ENCODE results near the gene EGFLAM. TPM values are rescaled to one million over a fixed set of nuclear protein-coding genes. Genes with fewer than 3 reads are reported as not detected.

Gene EGFLAM
- total and polyA plus RNA-seq, 2 experiments from 2014 or later: 0.06 to 0.27 TPM

DNA sequence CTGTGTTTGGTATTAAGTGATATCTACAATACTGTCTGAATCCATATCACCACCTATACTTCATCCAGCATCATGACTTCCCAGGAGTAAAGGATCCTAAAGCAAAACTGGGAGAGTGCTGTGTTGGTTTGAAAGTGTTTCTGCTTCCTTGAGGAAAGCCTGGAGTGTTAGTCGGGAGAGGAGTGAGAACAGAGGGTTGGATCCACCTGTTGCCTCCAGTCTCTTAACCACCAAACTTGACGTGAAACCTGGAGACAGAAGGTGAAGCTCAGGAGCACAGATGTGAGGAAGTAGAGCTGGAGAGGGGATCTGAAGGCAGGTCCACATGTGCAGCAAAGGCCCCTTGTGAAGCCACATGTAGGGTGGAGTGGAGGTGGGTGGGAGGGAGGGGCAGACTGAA is 88.2 kb downstream of the EGFLAM start:
- Histone ChIP-seq H3K27me3 (no peaks in the 10 kb centered on the region), H3K4me3 (no peak overlapping the region), H3K4me1 (ENCODE audit: low read depth) (peaks cover 2% of the 10 kb centered on the region), H3K9me3 (ENCODE audit: low read depth) (no peaks in the 10 kb centered on the region), H3K36me3 (no peaks in the 10 kb centered on the region), H3K27ac (no peak overlapping the region)
- TF ChIP-seq CTCF (IDR thresholded peaks at IDR 0.05; ENCODE audit: low read depth, low read length): no peak
- DNase-seq (ENCODE audit: low read depth in 1 of 2, low spot score in 1 of 2): no peak

DNA sequence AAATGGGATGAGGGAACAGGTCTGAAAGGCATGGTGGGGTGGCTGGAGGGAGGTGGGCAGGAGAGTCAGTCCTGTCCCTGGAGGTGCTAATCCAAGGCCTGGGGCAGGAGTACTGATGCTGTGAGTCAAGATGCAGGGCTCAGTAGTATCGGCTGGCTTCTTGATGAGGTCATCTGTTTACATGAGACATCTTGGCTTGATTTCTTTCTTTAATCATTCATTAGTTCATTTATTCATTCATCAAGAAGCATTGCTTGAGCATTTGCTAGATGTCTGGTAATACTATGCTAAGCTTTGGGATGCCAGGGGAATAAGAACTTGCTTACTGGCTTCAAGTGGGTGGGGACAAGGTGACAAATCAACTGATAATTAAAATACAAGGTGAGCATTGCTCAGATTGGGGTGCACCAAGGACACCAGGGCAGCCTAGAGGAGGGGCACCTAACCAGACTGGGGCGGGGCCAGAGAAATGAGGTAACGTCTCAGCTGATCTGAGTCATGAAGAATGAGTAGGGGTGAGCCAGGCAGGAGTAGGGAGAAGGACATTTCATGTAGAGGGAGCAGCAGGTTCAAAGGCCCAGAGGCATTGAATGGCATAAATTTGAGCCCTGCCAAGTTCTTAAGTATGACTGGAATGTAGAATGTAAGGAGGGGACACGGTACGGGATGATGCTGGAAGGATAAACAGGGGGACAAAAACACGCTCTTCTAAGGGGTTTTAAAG is 88.8 kb downstream of the EGFLAM start:
- no peak for TF ChIP-seq CTCF (IDR thresholded peaks at IDR 0.05; ENCODE audit: low read depth, low read length)
- DNase-seq (ENCODE audit: low read depth in 1 of 2, low spot score in 1 of 2): no peak
- Histone ChIP-seq H3K27me3 (no peaks in the 10 kb centered on the region), H3K36me3 (no peaks in the 10 kb centered on the region), H3K4me1 (ENCODE audit: low read depth) (no peaks in the 10 kb centered on the region), H3K4me3 (no peak overlapping the region), H3K27ac (no peak overlapping the region), H3K9me3 (ENCODE audit: low read depth) (no peaks in the 10 kb centered on the region)

DNA sequence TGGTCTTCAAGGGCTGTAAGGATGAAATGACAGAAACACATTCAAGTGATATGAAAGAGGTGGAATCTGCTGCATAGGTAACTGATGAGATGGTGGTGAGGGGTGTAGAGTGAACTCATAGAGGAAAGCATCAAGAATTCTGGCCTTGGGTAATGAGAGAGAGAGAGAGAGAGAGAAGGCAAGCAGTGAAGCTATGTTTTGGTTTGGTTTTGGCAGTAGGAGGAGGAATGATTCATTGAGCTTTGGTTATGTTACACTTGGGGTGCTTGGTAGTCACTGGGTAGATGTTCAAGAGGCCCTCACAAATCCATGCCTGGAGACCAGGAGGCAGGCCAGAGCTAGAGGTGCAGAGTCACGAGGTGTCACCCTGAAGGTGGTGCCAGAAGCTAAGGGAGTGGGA is 89.5 kb downstream of the EGFLAM start:
- no peak for TF ChIP-seq CTCF (IDR thresholded peaks at IDR 0.05; ENCODE audit: low read depth, low read length)
- H3K27ac ChIP-seq: no peak overlapping the region
- H3K36me3 ChIP-seq: no peaks in the 10 kb centered on the region
- no peaks in the 10 kb centered on the region for H3K4me1 ChIP-seq (ENCODE audit: low read depth)
- DNase-seq (ENCODE audit: low read depth in 1 of 2, low spot score in 1 of 2): no peak
- H3K9me3 ChIP-seq (ENCODE audit: low read depth): no peaks in the 10 kb centered on the region
- H3K27me3 ChIP-seq: no peaks in the 10 kb centered on the region
- no peak overlapping the region for H3K4me3 ChIP-seq

DNA sequence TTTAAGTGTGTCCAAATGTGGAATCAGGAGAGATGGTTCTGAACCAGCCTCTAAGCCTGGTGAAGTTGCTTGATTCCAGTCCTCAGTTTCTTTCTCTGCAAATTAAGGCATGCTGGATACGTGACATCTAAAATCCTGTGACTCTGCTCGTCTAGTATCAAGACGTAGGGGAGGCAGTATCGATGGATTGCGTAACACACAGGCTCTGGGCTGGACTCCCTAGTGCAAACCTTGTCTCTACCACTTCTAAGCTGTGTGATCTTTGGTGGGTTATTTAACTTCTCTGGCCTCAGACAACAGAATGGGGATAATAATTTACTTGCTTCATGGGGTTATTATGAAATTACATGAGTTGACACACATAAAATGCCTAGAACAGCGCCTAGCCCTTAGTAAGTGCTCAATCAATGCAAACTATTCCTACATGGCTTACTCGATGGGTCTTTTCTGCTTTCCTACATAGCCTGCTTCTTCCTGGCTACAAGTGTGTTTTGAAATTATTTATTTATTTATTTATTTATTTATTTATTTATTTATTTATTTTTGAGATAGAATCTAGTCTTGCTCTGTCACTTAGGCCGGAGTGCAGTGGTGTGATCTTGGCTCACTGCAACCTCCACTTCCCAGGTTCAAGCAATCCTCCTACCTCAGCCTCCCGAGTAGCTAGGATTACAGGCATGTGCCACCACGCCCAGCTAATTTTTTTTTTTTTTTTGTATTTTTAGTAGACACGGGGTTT is 102.1 kb downstream of the EGFLAM start:
- Histone ChIP-seq H3K27me3 (no peaks in the 10 kb centered on the region), H3K36me3 (no peaks in the 10 kb centered on the region), H3K4me3 (no peak overlapping the region), H3K27ac (no peak overlapping the region), H3K4me1 (ENCODE audit: low read depth) (no peaks in the 10 kb centered on the region), H3K9me3 (ENCODE audit: low read depth) (no peaks in the 10 kb centered on the region)
- no peak for TF ChIP-seq CTCF (IDR thresholded peaks at IDR 0.05; ENCODE audit: low read depth, low read length)
- DNase-seq (ENCODE audit: low read depth in 1 of 2, low spot score in 1 of 2): no peak

DNA sequence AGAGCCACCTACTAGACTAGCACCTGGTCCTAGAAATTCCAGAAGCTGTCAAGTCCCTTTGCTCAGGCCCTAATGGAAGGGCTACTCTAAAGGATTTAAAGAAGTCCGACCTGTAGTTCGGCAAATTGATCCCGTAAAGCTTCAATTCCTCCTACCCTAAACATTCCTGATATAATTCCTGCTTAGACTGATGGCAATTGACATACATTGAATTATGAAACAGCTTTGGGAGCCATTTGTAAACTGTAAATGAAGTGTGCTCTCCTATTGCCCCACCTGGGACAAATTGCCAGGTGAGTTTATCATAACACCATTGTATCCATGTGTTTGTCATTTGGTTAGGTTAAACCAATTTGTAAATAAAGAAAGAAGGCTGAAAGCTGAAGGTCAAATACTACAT is 104.4 kb downstream of the EGFLAM start:
- Histone ChIP-seq H3K36me3 (no peaks in the 10 kb centered on the region), H3K27me3 (no peaks in the 10 kb centered on the region), H3K4me3 (no peak overlapping the region), H3K27ac (no peak overlapping the region), H3K4me1 (ENCODE audit: low read depth) (peaks cover 3% of the 10 kb centered on the region), H3K9me3 (ENCODE audit: low read depth) (no peaks in the 10 kb centered on the region)
- no peak for TF ChIP-seq CTCF (IDR thresholded peaks at IDR 0.05; ENCODE audit: low read depth, low read length)
- no peak for DNase-seq (ENCODE audit: low read depth in 1 of 2, low spot score in 1 of 2)
